ENCODE results near the gene MUC4. TPM values are rescaled to one million over a fixed set of nuclear protein-coding genes. Genes with fewer than 3 reads are reported as not detected.

Gene MUC4
- total RNA-seq, 4 donors from 2014 or later: 5.8 to 23.1 (median 13.0) TPM

DNA sequence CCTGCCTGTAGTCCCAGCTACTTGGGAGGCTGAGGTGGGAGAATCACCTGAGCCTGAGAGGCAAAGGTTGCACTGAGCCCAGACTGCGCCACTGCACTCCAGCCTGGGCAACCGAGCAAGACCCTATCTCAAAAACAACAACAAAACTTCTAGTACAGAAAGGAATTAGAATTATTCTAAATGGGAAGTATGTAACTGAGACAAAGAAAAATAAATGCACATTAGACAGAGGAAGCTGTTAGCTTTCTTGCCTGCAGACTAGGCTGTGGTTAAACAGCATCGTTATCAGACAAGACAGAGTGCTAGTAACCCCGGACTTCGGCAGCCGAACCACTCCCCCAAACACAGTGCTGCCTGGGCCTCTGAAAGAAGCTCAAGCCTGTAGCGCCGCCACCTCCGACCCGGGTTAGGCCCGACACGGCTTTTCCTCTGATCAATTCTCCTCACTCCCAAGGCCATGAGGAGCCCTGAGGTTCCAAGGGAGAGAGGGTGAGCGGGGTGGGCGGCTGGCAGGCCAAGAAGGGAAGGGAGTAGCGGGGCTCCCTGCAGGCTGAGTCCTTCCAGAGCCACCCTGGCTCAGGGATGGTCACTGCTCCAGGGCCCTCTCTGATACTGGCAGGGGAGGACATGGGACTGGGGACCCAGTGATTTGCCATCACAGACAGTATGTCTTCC is 44.8 kb upstream of the MUC4 start:
- no peaks in the 10 kb centered on the region for H3K27me3 ChIP-seq

DNA sequence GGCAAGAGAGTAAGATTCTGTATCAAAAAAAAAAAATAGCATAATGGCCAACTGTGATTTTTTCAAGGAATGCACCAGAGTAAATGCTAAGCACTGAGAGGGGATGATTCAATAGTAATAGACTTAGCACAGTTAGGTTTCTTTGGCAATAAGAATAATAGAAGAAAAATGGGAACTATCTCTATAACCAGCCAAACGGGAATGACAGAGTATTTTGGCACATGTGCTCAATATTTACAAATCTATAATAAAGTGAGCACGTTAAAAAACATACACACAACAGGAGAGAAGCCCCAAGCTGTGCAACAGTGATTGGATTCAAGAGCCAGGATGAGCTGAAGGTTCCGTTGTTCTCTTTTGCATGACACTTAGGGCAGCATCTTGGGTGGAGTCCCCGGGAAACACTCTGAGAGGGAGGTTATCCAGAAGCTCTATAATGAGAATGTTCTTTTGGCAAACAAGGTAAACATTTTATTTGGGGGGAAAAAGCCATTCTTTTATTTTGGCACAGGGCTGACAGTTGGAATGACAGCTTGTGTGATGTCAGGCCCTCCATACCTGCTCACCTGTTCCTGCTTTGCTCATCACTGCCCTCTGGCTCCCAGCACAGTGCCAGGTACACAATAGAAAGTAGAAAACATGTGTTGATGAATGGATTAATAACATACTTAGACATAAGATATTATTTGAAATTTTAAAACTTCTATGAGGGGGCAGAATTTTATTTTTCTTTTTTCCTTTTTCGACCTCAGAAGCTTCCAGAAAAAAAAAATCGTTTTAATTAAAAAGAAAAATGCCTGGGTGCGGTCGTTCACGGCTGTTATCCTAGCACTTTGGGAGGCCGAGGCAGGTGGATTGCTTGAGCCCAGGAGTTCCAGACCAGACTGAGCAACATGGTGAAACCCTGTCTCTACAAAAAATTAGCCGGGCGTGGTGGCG is 44.0 kb upstream of the MUC4 start:
- Histone ChIP-seq H3K27ac (no peak overlapping the region), H3K9me3 (no peaks in the 10 kb centered on the region), H3K36me3 (no peaks in the 10 kb centered on the region), H3K4me3 (no peak overlapping the region), H3K4me1 (peaks cover 0 to 9% (median 0%) of the 10 kb centered on the region in 4 donors), H3K27me3 (no peaks in the 10 kb centered on the region)
- DNase-seq: peak in 1 of 3 donors; percentile 49
- no peak for TF ChIP-seq POLR2A (IDR thresholded peaks at IDR 0.05)
- TF ChIP-seq, protein P1, sequence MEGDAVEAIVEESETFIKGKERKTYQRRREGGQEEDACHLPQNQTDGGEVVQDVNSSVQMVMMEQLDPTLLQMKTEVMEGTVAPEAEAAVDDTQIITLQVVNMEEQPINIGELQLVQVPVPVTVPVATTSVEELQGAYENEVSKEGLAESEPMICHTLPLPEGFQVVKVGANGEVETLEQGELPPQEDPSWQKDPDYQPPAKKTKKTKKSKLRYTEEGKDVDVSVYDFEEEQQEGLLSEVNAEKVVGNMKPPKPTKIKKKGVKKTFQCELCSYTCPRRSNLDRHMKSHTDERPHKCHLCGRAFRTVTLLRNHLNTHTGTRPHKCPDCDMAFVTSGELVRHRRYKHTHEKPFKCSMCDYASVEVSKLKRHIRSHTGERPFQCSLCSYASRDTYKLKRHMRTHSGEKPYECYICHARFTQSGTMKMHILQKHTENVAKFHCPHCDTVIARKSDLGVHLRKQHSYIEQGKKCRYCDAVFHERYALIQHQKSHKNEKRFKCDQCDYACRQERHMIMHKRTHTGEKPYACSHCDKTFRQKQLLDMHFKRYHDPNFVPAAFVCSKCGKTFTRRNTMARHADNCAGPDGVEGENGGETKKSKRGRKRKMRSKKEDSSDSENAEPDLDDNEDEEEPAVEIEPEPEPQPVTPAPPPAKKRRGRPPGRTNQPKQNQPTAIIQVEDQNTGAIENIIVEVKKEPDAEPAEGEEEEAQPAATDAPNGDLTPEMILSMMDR (IDR thresholded peaks at IDR 0.05): peak in 4 of 6 experiments; percentile 5 to 50 (median 39)

More for the DNA sequence above, 44.8 kb upstream of the MUC4 start:
- no peaks in the 10 kb centered on the region for H3K9me3 ChIP-seq
- H3K4me3 ChIP-seq: no peak overlapping the region
- peaks cover 0 to 9% (median 0%) of the 10 kb centered on the region in 4 donors for H3K4me1 ChIP-seq
- no peak overlapping the region for H3K27ac ChIP-seq
- no peak for DNase-seq
- H3K36me3 ChIP-seq: no peaks in the 10 kb centered on the region
- no peak for TF ChIP-seq POLR2A (IDR thresholded peaks at IDR 0.05)
- TF ChIP-seq, protein P1 (IDR thresholded peaks at IDR 0.05): no peak

DNA sequence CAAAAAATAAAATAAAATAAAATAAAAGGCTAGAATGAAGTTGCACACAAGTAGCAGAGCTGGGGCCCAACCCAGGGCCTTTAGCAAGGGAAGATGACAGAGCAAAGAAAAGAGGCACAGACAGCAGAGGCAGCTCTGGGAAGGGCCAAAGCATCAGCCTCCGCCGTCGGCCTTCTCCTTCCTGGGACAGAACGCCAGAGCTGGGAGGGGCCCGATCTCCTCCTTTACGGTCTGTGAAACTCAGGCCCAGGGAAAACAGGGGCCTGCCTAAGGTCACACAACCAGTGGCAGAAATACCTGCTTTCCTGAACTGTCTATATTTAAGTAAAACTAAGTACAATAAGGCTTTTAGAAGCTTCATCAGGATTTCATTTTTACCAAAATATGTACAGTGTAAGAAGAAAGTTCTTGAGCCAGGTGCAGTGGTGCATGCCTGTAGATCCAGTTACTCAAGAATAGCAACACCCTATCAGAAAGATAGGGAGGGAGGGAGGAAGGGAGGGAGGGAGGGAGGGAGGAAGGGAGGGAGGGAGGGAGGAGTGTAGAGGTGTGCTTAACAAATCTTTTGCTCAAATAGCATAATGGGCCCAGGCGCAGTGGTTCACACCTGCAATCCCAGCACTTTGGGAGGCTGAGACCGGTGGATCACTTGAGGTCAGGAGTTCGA is 43.0 kb upstream of the MUC4 start:
- H3K36me3 ChIP-seq: no peaks in the 10 kb centered on the region
- peaks cover 0 to 9% (median 0%) of the 10 kb centered on the region in 4 donors for H3K4me1 ChIP-seq
- H3K27ac ChIP-seq: no peak overlapping the region
- H3K4me3 ChIP-seq: no peak overlapping the region
- peak in 1 of 3 donors; percentile 42 for DNase-seq
- TF ChIP-seq, protein P1 (IDR thresholded peaks at IDR 0.05): no peak
- TF ChIP-seq POLR2A (IDR thresholded peaks at IDR 0.05): no peak
- no peaks in the 10 kb centered on the region for H3K27me3 ChIP-seq
- no peaks in the 10 kb centered on the region for H3K9me3 ChIP-seq

DNA sequence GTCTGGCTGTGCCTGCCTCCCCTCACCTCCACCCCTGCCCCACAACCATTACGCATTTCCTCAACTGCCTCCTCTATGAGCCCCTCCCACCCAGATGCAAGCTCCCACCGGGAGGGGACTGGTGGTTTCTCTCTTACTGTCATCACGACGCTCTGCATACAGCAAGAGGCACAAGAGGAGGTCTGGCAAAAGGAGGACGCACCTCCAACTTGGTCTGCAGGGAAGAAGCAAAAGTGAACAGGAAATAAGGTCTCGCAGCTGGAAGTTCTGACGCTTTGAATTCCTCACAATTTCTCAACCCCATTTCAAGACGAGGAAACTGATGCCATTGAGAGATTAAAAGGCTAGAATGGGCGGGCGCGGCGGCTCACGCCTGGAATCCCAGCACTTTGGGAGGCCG is 42.3 kb upstream of the MUC4 start:
- H3K4me3 ChIP-seq: no peak overlapping the region
- no peaks in the 10 kb centered on the region for H3K27me3 ChIP-seq
- no peak for TF ChIP-seq POLR2A (IDR thresholded peaks at IDR 0.05)
- TF ChIP-seq, protein P1 (IDR thresholded peaks at IDR 0.05): no peak
- no peak for DNase-seq
- H3K36me3 ChIP-seq: no peaks in the 10 kb centered on the region
- no peaks in the 10 kb centered on the region for H3K9me3 ChIP-seq
- peaks cover 0 to 2% (median 0%) of the 10 kb centered on the region in 4 donors for H3K4me1 ChIP-seq
- no peak overlapping the region for H3K27ac ChIP-seq

DNA sequence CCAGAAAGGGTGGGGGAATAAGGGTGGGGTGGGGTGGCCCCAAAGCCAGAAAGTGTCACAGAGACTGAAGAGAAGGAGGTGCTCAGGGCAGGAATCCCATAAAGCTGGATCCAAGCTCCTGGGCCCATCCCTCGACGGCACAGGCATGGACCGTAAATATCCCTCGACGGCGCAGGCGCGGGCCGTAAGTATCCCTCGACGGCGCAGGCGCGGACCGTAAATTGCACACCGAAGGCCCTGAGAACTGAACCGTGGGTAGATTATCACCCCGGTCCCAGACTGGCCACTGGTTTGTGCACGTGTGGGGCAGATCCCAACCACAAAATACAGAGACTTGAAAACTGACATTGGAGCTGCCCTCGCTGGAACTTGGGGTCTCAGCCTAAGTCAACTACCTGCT is 41.3 kb upstream of the MUC4 start:
- no peaks in the 10 kb centered on the region for H3K4me1 ChIP-seq
- no peaks in the 10 kb centered on the region for H3K9me3 ChIP-seq
- TF ChIP-seq, protein P1 (IDR thresholded peaks at IDR 0.05): no peak
- no peak for TF ChIP-seq POLR2A (IDR thresholded peaks at IDR 0.05)
- DNase-seq: peak in 1 of 3 donors; percentile 18
- no peaks in the 10 kb centered on the region for H3K27me3 ChIP-seq
- no peak overlapping the region for H3K27ac ChIP-seq
- H3K4me3 ChIP-seq: no peak overlapping the region
- no peaks in the 10 kb centered on the region for H3K36me3 ChIP-seq

All from Peyer's patch (tissue), 4 donors.